ENCODE results near the gene CMTM3.
"Not testable (repeated sequence)": the region's sequence is repeated elsewhere in the genome, so short reads cannot be mapped to it uniquely, and the experiment has no call there.

Gene CMTM3

GRCh38 chr16:66660422-66661209 lies 56.1 kb downstream of the CMTM3 start:
- DNase-seq (ENCODE audit: low read depth, low spot score), result no peak

DNA sequence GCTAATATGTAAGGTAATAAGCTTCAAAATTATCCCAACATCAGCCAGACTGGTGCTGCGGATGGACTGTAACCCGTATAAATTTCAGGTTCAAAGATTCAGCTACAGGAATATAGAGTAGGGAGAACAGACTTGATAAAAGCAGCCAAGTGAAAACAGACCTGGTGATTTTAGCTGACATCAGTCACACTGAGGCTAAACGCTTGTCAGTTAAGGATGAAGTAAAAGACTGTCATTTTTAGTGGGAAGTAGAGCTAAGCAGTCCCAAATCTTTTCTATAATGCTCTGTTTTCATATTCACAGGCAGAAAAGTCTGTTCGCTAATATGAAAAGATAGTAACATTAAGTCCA lies 56.7 kb downstream of the CMTM3 start:
- DNase-seq (ENCODE audit: low read depth, low spot score), result no peak

DNA sequence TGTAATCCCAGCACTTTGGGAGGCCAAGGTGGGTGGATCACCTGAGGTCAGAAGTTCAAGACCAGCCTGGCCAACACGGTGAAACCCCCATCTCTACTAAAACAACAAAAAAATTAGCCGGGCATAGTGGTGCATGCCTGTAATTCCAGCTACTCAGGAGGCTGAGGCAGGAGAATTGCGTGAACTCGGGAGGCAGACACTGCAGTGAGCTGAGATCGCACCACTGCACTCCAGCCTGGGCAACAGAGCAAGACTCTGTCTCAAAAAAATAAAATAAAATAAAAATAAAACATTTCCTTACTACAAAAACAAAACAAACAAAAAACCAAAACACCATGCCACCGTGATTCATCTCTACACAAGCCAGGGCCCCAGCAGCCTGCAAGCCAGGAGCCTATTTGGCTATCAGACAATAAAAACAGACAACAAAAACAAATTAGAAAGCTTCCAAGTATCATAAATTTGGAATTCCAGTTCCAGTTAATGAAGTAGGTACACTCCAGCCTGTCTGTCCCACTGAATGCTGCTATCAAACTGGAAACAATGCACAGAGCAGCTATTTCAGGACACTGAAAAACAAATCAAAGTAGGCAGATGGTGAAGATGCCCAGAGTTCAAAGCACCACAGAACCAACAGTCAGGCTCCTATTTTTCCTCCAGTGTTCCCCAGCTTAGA lies 57.3 kb downstream of the CMTM3 start:
- not testable (repeated sequence) for DNase-seq (ENCODE audit: low read depth, low spot score)

GRCh38 chr16:66662445-66663194 lies 58.1 kb downstream of the CMTM3 start:
- DNase-seq (ENCODE audit: low read depth, low spot score), result no peak

All from iPS DF 19.7 (cell line).